HG03442 (cell line): Measurements from ENCODE around the gene IMPDH1.
A peak's percentile ranks its signal among the peaks of the same experiment; 100 is the strongest.

Experiments
- ATAC-seq: cut with Tn5 transposase; IDR thresholded peaks from one replicate; pipeline ENCODE4 v1.9.1; 2021; ENCODE audit warnings: mild to moderate bottlenecking, moderate library complexity; ENCODE audit not compliant: unreplicated experiment

The IMPDH1 gene

GRCh38 chr7:128363261-128363721 is 46.5 kb downstream of the IMPDH1 start:
- ATAC-seq: no peak

GRCh38 chr7:128362670-128363069 is 47.1 kb downstream of the IMPDH1 start:
- ATAC-seq: no peak

- ATAC-seq: no peak
These were observed 48.1 kb downstream of the IMPDH1 start, which contains the start of gene PRRT4 for GRCh38 chr7:128361411-128362379. PRRT4 (minus strand) TSS chr7:128361690.

- no peak for ATAC-seq
These were observed 49.5 kb downstream of the IMPDH1 start for GRCh38 chr7:128360359-128360678.

- ATAC-seq: no peak
These were observed 49.8 kb downstream of the IMPDH1 start for GRCh38 chr7:128359939-128360338.

- no peak for ATAC-seq
These were observed 50.4 kb downstream of the IMPDH1 start for GRCh38 chr7:128359336-128359735.

- no peak for ATAC-seq
These were observed 51.5 kb downstream of the IMPDH1 start for GRCh38 chr7:128358233-128358632.

GRCh38 chr7:128357217-128357613 is 52.6 kb downstream of the IMPDH1 start:
- no peak for ATAC-seq

- no peak for ATAC-seq
These were observed 53.1 kb downstream of the IMPDH1 start for GRCh38 chr7:128356546-128357216.

- ATAC-seq: no peak
These were observed 56.2 kb downstream of the IMPDH1 start for GRCh38 chr7:128353610-128354009.

GRCh38 chr7:128353189-128353588 is 56.6 kb downstream of the IMPDH1 start:
- no peak for ATAC-seq

- ATAC-seq: no peak
These were observed 57.1 kb downstream of the IMPDH1 start for GRCh38 chr7:128352636-128353035.

GRCh38 chr7:128352153-128352537 is 57.6 kb downstream of the IMPDH1 start:
- no peak for ATAC-seq

- no peak for ATAC-seq
These were observed 58.3 kb downstream of the IMPDH1 start for GRCh38 chr7:128351296-128352152.

GRCh38 chr7:128350708-128351295 is 59.0 kb downstream of the IMPDH1 start:
- ATAC-seq: no peak

- ATAC-seq: no peak
These were observed 60.3 kb downstream of the IMPDH1 start for GRCh38 chr7:128349466-128349825.

GRCh38 chr7:128347647-128348097 is 62.1 kb downstream of the IMPDH1 start:
- no peak for ATAC-seq

GRCh38 chr7:128344431-128344774 is 65.4 kb downstream of the IMPDH1 start:
- ATAC-seq: no peak

GRCh38 chr7:128343554-128344430 is 66.0 kb downstream of the IMPDH1 start, which contains the start of gene RBM28:
RBM28 (minus strand) TSS chr7:128343908; CDS start chr7:128343793, 115 bp downstream.
- ATAC-seq: peak; percentile 93
